Gastrocnemius medialis (tissue), 4 donors: ENCODE data around the gene POLR2H. TPM values are rescaled to one million over a fixed set of nuclear protein-coding genes. Genes with fewer than 3 reads are reported as not detected.

ENCODE experiments used
- ATAC-seq, 2 donors: fragments of 150-250 bp; one replicate each; pipeline ENCODE4 v1.9.1; 2016
- DNase-seq, 2 donors: peaks; one replicate each; pipeline ENCODE4 v3.0.0-alpha.2; 2019
- H3K27ac ChIP-seq, 4 donors: fragments of 200-600 bp; sonication (generic); 1 replicate in 1 of 4; 2 replicates in 3 of 4; pipeline ENCODE4 v1.5.1; 2016 to 2018; ENCODE audit warnings: mild to moderate bottlenecking in 2 of 4, moderate library complexity in 1 of 4
- H3K27me3 ChIP-seq, 3 donors: fragments of 200-600 bp; sonication (generic) in 2 of 3; 1 replicate in 1 of 3; 2 replicates in 2 of 3; pipeline versions ENCODE4 v1.5.1 to v1.6.0; 2016 to 2019; ENCODE audit warnings: mild to moderate bottlenecking in 1 of 3, moderate library complexity in 1 of 3
- H3K36me3 ChIP-seq, 2 donors: fragments of 200-600 bp; sonication (generic) in 1 of 2; one replicate each; pipeline ENCODE4 v1.5.1; 2017 to 2018
- H3K4me1 ChIP-seq, 2 donors: fragments of 200-600 bp; sonication (generic) in 1 of 2; one replicate each; pipeline ENCODE4 v1.5.1; 2016 to 2017; ENCODE audit warnings: mild to moderate bottlenecking in 2 of 2
- H3K4me3 ChIP-seq, 4 donors: fragments of 200-600 bp; sonication (generic) in 3 of 4; 1 replicate in 1 of 4; 2 replicates in 3 of 4; pipeline ENCODE4 v1.5.1; 2016 to 2019; ENCODE audit warnings: mild to moderate bottlenecking in 2 of 4
- H3K9me3 ChIP-seq, 3 donors: fragments of 200-600 bp; sonication (generic) in 2 of 3; 1 replicate in 1 of 3; 2 replicates in 2 of 3; pipeline ENCODE4 v1.5.1; 2016 to 2019
- POLR2A ChIP-seq, 2 donors: fragments of 450-650 bp; IDR thresholded peaks; one replicate each; pipeline ENCODE4 v1.6.1; 2017; ENCODE audit warnings: antibody characterized with exemption in 2 of 2, mild to moderate bottlenecking in 2 of 2, moderate library complexity in 2 of 2
- in situ Hi-C, 4 donors: fragments of 200-750 bp; cut with MboI; loops; one replicate each; pipeline versions ENCODE4 v1.15.0 to v1.8.0; 2017; ENCODE audit warnings: low sequenced_read_pairs in 4 of 4
- intact Hi-C: fragments of 100-400 bp; cut with DNase I; formaldehyde crosslinking; loops from one replicate; pipeline ENCODE4 v1.15.1; 2023; ENCODE audit warnings: low total_unique reads
- total RNA-seq, 4 donors: library from RNA; depleted of rRNA; stranded (reverse); fragments of >200 nt; gene quantifications; one replicate each; pipeline versions ENCODE4 v1.1.0 to v1.2.3, GENCODE V29; 2016
- TF ChIP-seq, protein P1 (sequence below), 5 experiments: fragments of 450-650 bp in 3 of 5; fragments of 200-600 bp in 2 of 5; sonication (generic) in 2 of 5; IDR thresholded peaks in 4 of 5; conservative IDR thresholded peaks in 1 of 5; 1 replicate in 4 of 5; 2 replicates in 1 of 5; pipeline ENCODE4 v1.5.1; 2016 to 2019; ENCODE audit warnings: antibody characterized with exemption in 5 of 5, mild to moderate bottlenecking in 3 of 5, moderate library complexity in 3 of 5

Gene POLR2H
- total RNA-seq, 4 donors from 2014 or later, result 45.5 to 87.7 (median 53.0) TPM

DNA sequence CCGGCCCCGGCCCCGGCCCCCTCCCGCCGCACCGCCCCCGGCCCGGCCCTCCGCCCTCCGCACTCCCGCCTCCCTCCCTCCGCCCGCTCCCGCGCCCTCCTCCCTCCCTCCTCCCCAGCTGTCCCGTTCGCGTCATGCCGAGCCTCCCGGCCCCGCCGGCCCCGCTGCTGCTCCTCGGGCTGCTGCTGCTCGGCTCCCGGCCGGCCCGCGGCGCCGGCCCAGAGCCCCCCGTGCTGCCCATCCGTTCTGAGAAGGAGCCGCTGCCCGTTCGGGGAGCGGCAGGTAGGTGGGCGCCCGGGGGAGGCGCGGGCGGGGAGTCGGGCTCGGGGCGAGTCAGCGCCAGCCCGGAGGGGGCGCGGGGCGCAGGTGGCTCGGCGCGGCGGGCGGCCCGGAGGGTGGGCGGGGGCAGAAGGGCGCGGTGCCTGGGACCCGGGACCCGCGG is 18.7 kb downstream of the POLR2H start:
- peaks cover 4 to 15% (median 5%) of the 10 kb centered on the region in 3 donors for H3K27me3 ChIP-seq
- DNase-seq (peak; percentile 63 to 71), ATAC-seq (peak; percentile 79 to 80)
- in situ Hi-C loops (no loop called here), intact Hi-C loops (no loop called here)
- H3K9me3 ChIP-seq, result no peaks in the 10 kb centered on the region
- H3K36me3 ChIP-seq, result no peaks in the 10 kb centered on the region
- H3K4me3 ChIP-seq, result peak overlapping the region; percentile 45 to 61 (median 54)
- TF ChIP-seq POLR2A (IDR thresholded peaks at IDR 0.05), result no peak
- TF ChIP-seq, protein P1, sequence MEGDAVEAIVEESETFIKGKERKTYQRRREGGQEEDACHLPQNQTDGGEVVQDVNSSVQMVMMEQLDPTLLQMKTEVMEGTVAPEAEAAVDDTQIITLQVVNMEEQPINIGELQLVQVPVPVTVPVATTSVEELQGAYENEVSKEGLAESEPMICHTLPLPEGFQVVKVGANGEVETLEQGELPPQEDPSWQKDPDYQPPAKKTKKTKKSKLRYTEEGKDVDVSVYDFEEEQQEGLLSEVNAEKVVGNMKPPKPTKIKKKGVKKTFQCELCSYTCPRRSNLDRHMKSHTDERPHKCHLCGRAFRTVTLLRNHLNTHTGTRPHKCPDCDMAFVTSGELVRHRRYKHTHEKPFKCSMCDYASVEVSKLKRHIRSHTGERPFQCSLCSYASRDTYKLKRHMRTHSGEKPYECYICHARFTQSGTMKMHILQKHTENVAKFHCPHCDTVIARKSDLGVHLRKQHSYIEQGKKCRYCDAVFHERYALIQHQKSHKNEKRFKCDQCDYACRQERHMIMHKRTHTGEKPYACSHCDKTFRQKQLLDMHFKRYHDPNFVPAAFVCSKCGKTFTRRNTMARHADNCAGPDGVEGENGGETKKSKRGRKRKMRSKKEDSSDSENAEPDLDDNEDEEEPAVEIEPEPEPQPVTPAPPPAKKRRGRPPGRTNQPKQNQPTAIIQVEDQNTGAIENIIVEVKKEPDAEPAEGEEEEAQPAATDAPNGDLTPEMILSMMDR (IDR thresholded peaks at IDR 0.05 in 4 of 5, conservative IDR thresholded peaks at IDR 0.05 in 1 of 5), result no peak
- H3K27ac ChIP-seq, result peak overlapping the region in 3 of 4 donors; percentile 71 to 78 (median 77)
- H3K4me1 ChIP-seq, result peaks cover 19 to 23% of the 10 kb centered on the region in 2 donors

DNA sequence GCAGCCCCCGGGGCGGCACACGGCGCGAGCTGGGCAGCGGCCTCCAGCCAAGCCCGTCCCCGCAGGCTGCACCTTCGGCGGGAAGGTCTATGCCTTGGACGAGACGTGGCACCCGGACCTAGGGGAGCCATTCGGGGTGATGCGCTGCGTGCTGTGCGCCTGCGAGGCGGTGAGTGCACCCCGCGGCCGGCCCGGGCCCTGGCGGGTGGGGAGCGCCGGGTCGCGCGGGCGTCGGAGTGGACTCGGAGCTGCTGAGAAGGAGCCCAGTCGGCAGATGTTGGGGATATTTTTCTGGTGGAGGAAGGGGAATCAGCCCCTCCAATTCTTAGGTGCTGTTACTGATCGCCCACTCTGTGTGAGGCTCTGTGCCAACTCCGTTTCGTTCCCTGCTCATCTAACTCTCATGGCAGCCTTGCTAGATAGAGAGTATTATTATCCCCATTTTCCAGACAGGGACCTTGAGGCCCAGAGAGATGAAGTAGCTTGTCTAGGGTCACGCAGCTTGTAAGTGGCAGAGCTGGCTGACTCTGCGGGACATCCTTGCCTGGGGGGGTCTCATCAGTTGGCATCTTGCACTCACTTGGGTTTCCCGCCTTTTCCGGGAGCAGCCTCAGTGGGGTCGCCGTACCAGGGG is 19.2 kb downstream of the POLR2H start:
- Histone ChIP-seq H3K4me1 (peaks cover 19 to 23% of the 10 kb centered on the region in 2 donors), H3K36me3 (no peaks in the 10 kb centered on the region), H3K9me3 (no peaks in the 10 kb centered on the region), H3K27ac (peak overlapping the region; percentile 2 to 78 (median 74)), H3K27me3 (peaks cover 4 to 15% (median 5%) of the 10 kb centered on the region in 3 donors), H3K4me3 (peak overlapping the region; percentile 45 to 61 (median 54))
- TF ChIP-seq POLR2A (IDR thresholded peaks at IDR 0.05), result no peak
- TF ChIP-seq, protein P1 (IDR thresholded peaks at IDR 0.05 in 4 of 5, conservative IDR thresholded peaks at IDR 0.05 in 1 of 5), result no peak
- DNase-seq (no peak), ATAC-seq (peak; percentile 5 to 10)
- intact Hi-C loops, result no loop called here
- in situ Hi-C loops, result no loop called here

DNA sequence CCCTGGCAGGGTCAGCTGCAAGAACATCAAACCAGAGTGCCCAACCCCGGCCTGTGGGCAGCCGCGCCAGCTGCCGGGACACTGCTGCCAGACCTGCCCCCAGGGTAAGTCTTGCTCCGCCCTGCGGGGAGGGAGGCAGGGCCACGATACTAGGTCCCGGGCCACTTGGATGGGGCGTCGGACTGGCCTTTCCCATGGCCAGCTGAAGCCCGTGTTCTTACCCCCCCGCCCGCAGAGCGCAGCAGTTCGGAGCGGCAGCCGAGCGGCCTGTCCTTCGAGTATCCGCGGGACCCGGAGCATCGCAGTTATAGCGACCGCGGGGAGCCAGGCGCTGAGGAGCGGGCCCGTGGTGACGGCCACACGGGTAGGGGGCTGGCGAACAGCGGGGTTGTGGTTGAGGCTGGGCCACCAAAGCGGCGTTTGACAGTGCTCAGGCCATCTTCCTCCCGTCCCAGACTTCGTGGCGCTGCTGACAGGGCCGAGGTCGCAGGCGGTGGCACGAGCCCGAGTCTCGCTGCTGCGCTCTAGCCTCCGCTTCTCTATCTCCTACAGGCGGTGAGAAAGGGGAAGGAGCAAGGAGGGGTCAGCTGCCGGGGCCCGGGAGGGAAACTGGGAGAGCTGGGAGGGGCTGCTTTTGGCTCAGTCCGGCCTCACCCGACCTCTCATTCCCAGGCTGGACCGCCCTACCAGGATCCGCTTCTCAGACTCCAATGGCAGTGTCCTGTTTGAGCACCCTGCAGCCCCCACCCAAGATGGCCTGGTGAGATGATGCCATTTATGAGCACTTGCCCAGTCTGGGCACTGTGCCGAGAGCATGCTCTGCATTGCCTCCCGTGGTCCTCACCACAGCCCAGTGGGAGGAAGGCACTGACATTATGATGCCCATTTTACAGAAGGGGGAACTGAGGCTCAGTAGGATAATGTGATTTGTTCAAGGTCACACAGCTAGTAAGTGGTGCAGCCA is 20.0 kb downstream of the POLR2H start:
- peaks cover 19 to 23% of the 10 kb centered on the region in 2 donors for H3K4me1 ChIP-seq
- peak overlapping the region; percentile 2 to 78 (median 60) for H3K27ac ChIP-seq
- in situ Hi-C loops (no loop called here), intact Hi-C loops (no loop called here)
- no peak for TF ChIP-seq POLR2A (IDR thresholded peaks at IDR 0.05)
- TF ChIP-seq, protein P1 (IDR thresholded peaks at IDR 0.05 in 4 of 5, conservative IDR thresholded peaks at IDR 0.05 in 1 of 5), result no peak
- no peak for ATAC-seq
- H3K27me3 ChIP-seq, result peaks cover 4 to 15% (median 5%) of the 10 kb centered on the region in 3 donors
- peak overlapping the region; percentile 45 to 61 (median 54) for H3K4me3 ChIP-seq
- DNase-seq, result no peak
- no peaks in the 10 kb centered on the region for H3K36me3 ChIP-seq
- no peaks in the 10 kb centered on the region for H3K9me3 ChIP-seq

DNA sequence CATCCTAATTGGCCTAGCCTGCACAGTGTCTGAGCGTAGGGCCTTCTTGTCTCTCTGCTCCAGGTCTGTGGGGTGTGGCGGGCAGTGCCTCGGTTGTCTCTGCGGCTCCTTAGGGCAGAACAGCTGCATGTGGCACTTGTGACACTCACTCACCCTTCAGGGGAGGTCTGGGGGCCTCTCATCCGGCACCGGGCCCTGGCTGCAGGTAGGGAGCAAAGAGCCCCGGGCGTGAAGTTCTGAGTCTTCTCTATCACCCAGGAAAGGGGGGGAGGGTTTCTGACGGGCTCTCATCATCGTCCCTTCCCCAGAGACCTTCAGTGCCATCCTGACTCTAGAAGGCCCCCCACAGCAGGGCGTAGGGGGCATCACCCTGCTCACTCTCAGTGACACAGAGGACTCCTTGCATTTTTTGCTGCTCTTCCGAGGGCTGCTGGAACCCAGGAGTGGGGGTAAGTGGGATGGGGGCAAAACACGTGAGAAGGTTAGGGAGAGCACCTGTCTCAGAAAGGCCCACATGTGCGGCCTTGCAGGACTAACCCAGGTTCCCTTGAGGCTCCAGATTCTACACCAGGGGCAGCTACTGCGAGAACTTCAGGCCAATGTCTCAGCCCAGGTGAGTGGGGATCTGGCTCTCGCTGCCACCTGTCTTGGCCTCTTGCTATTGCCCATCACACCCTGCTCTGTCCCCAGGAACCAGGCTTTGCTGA is 21.0 kb downstream of the POLR2H start:
- intact Hi-C loops (no loop called here), in situ Hi-C loops (no loop called here)
- TF ChIP-seq, protein P1 (IDR thresholded peaks at IDR 0.05 in 4 of 5, conservative IDR thresholded peaks at IDR 0.05 in 1 of 5), result no peak
- TF ChIP-seq POLR2A (IDR thresholded peaks at IDR 0.05), result no peak
- H3K4me3 ChIP-seq, result no peak overlapping the region
- DNase-seq, result no peak
- ATAC-seq, result no peak
- peaks cover 19 to 23% of the 10 kb centered on the region in 2 donors for H3K4me1 ChIP-seq
- no peak overlapping the region for H3K27ac ChIP-seq
- H3K9me3 ChIP-seq, result no peaks in the 10 kb centered on the region
- no peaks in the 10 kb centered on the region for H3K36me3 ChIP-seq
- H3K27me3 ChIP-seq, result peaks cover 4 to 15% (median 5%) of the 10 kb centered on the region in 3 donors
